ENCODE results near the gene MRAP2.
A peak's percentile ranks its signal among the peaks of the same experiment; 100 is the strongest.
"Not testable (repeated sequence)": the region's sequence is repeated elsewhere in the genome, so short reads cannot be mapped to it uniquely, and the experiment has no call there.

MRAP2 gene

GRCh38 chr6:84033523-84034451, at the start of gene MRAP2:
Gene MRAP2 (plus strand): TSS chr6:84033772. CDS start chr6:84055319, 21,547 bp downstream.
- DNase-seq: peak; percentile 6

GRCh38 chr6:83984411-83984810, 49.2 kb upstream of the MRAP2 start:
- DNase-seq: no peak

GRCh38 chr6:83985308-83985713, 48.3 kb upstream of the MRAP2 start:
- DNase-seq: no peak

GRCh38 chr6:83985715-83986114, 47.9 kb upstream of the MRAP2 start:
- no peak for DNase-seq

GRCh38 chr6:83998021-83998584, 35.5 kb upstream of the MRAP2 start:
- no peak for DNase-seq

- no peak for DNase-seq
Measured at GRCh38 chr6:84001119-84001518, 32.5 kb upstream of the MRAP2 start.

- no peak for DNase-seq
Measured at GRCh38 chr6:84002226-84002625, 31.3 kb upstream of the MRAP2 start.

GRCh38 chr6:84003131-84003530, 30.4 kb upstream of the MRAP2 start:
- no peak for DNase-seq

GRCh38 chr6:84003654-84004053, 29.9 kb upstream of the MRAP2 start:
- no peak for DNase-seq

- DNase-seq: no peak
Measured at GRCh38 chr6:84007871-84008270, 25.7 kb upstream of the MRAP2 start.

- no peak for DNase-seq
Measured at GRCh38 chr6:84013354-84013753, 20.2 kb upstream of the MRAP2 start.

- no peak for DNase-seq
Measured at GRCh38 chr6:84013931-84014330, 19.6 kb upstream of the MRAP2 start.

- no peak for DNase-seq
Measured at GRCh38 chr6:84016029-84016428, 17.5 kb upstream of the MRAP2 start.

- no peak for DNase-seq
Measured at GRCh38 chr6:84017709-84018452, 15.7 kb upstream of the MRAP2 start.

- no peak for DNase-seq
Measured at GRCh38 chr6:84018453-84019061, 15.0 kb upstream of the MRAP2 start.

GRCh38 chr6:84019141-84019841, 14.3 kb upstream of the MRAP2 start:
- DNase-seq: no peak

- DNase-seq: no peak
Measured at GRCh38 chr6:84019842-84020211, 13.7 kb upstream of the MRAP2 start.

- no peak for DNase-seq
Measured at GRCh38 chr6:84021625-84022024, 11.9 kb upstream of the MRAP2 start.

GRCh38 chr6:84026721-84027164, 6.8 kb upstream of the MRAP2 start:
- no peak for DNase-seq

- DNase-seq: no peak
Measured at GRCh38 chr6:84027340-84028181, 6.0 kb upstream of the MRAP2 start.

GRCh38 chr6:84028350-84028749, 5.2 kb upstream of the MRAP2 start:
- DNase-seq: no peak

- DNase-seq: not testable (repeated sequence)
Measured at GRCh38 chr6:84032000-84032399, 1.6 kb upstream of the MRAP2 start.

Data from fibroblast of skin of right quadriceps (primary cell).